ENCODE measurements around the gene NPPC.

The NPPC gene

GRCh38 chr2:231918501-231919330, 7.5 kb downstream of the NPPC start:
- Histone ChIP-seq H3F3A (ENCODE audit: control insufficient read depth, insufficient read depth) (no peaks in the 10 kb centered on the region), H4K20me1 (ENCODE audit: control insufficient read depth, insufficient read depth, low read depth, low read length) (no peaks in the 10 kb centered on the region), H3K4me3 (ENCODE audit: low read length) (no peak overlapping the region), H3K9me2 (replicated peaks; ENCODE audit: control insufficient read depth, low read length) (no peaks in the 10 kb centered on the region), H3K4me2 (ENCODE audit: low read length) (no peak overlapping the region), H3K79me2 (ENCODE audit: control insufficient read depth, low read length) (no peaks in the 10 kb centered on the region), H3K27me3 (ENCODE audit: control insufficient read depth, low read length) (peaks cover 16% of the 10 kb centered on the region), H3K36me3 (ENCODE audit: control insufficient read depth, low read length) (no peaks in the 10 kb centered on the region), H3K4me1 (ENCODE audit: control insufficient read depth, low read length) (no peaks in the 10 kb centered on the region), H3K27ac (ENCODE audit: low read depth, low read length) (no peak overlapping the region), H3K9me3 (ENCODE audit: control insufficient read depth, insufficient read depth, low read length) (no peaks in the 10 kb centered on the region)
- no peak for TF ChIP-seq EZH2phosphoT487 (IDR thresholded peaks at IDR 0.05; ENCODE audit: borderline replicate concordance, low read length)
- TF ChIP-seq CTCF (IDR thresholded peaks at IDR 0.05; ENCODE audit: low read depth, low read length, poor library complexity, severe bottlenecking) = no peak

GRCh38 chr2:231917280-231918066, 8.7 kb downstream of the NPPC start:
- Histone ChIP-seq H3K27me3 (ENCODE audit: control insufficient read depth, low read length) (peaks cover 9% of the 10 kb centered on the region), H3K9me3 (ENCODE audit: control insufficient read depth, insufficient read depth, low read length) (no peaks in the 10 kb centered on the region), H4K20me1 (ENCODE audit: control insufficient read depth, insufficient read depth, low read depth, low read length) (no peaks in the 10 kb centered on the region), H3K27ac (ENCODE audit: low read depth, low read length) (no peak overlapping the region), H3K36me3 (ENCODE audit: control insufficient read depth, low read length) (no peaks in the 10 kb centered on the region), H3K79me2 (ENCODE audit: control insufficient read depth, low read length) (no peaks in the 10 kb centered on the region), H3K9me2 (replicated peaks; ENCODE audit: control insufficient read depth, low read length) (no peaks in the 10 kb centered on the region), H3F3A (ENCODE audit: control insufficient read depth, insufficient read depth) (no peaks in the 10 kb centered on the region), H3K4me3 (ENCODE audit: low read length) (no peak overlapping the region), H3K4me2 (ENCODE audit: low read length) (no peak overlapping the region), H3K4me1 (ENCODE audit: control insufficient read depth, low read length) (no peaks in the 10 kb centered on the region)
- TF ChIP-seq CTCF (IDR thresholded peaks at IDR 0.05; ENCODE audit: low read depth, low read length, poor library complexity, severe bottlenecking) = no peak
- TF ChIP-seq EZH2phosphoT487 (IDR thresholded peaks at IDR 0.05; ENCODE audit: borderline replicate concordance, low read length) = no peak

GRCh38 chr2:231914077-231914690, 12.0 kb downstream of the NPPC start:
- Histone ChIP-seq H3F3A (ENCODE audit: control insufficient read depth, insufficient read depth) (no peaks in the 10 kb centered on the region), H3K9me2 (replicated peaks; ENCODE audit: control insufficient read depth, low read length) (no peaks in the 10 kb centered on the region), H3K9me3 (ENCODE audit: control insufficient read depth, insufficient read depth, low read length) (no peaks in the 10 kb centered on the region), H3K27ac (ENCODE audit: low read depth, low read length) (no peak overlapping the region), H3K4me2 (ENCODE audit: low read length) (no peak overlapping the region), H3K4me1 (ENCODE audit: control insufficient read depth, low read length) (no peaks in the 10 kb centered on the region), H4K20me1 (ENCODE audit: control insufficient read depth, insufficient read depth, low read depth, low read length) (no peaks in the 10 kb centered on the region), H3K79me2 (ENCODE audit: control insufficient read depth, low read length) (no peaks in the 10 kb centered on the region), H3K36me3 (ENCODE audit: control insufficient read depth, low read length) (no peaks in the 10 kb centered on the region), H3K27me3 (ENCODE audit: control insufficient read depth, low read length) (peaks cover 9% of the 10 kb centered on the region; the same call in 1 of the 2 replicates), H3K4me3 (ENCODE audit: low read length) (no peak overlapping the region)
- TF ChIP-seq CTCF (IDR thresholded peaks at IDR 0.05; ENCODE audit: low read depth, low read length, poor library complexity, severe bottlenecking) (no peak), EZH2phosphoT487 (IDR thresholded peaks at IDR 0.05; ENCODE audit: borderline replicate concordance, low read length) (no peak)
